ENCODE results near the gene EGR4. TPM values are rescaled to one million over a fixed set of nuclear protein-coding genes. Genes with fewer than 3 reads are reported as not detected.

EGR4 gene
- total and polyA plus RNA-seq, 8 donors, result 0.09 to 0.94 (median 0.18) TPM; not detected in 3

DNA sequence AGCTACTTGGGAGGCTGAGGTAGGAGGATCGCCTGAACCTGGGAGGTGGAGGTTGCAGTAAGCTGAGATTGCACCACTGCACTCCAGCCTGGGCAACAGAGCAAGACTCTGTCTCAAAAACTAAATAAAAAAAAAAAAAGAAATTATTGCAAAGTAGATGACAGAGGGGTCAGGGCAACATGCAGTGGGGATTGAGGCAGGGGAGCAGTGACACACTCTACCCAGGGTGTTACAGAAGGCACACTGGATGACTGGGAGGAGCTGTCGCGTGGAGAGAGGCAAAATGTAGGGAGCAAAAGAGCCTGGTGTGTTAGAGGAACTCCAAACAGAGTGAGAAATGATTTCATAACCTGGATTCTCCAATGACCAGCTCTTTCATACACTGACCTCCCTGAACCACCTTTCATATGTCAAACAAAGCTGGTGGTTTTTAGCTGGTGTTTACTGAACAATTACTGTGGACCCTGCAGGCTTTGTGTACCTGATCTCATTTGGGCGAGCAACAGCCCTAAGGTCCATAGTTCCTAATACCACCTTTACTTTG lies 31.2 kb downstream of the EGR4 start:
- H3K27me3 ChIP-seq, result no peaks in the 10 kb centered on the region
- WGBS, 2 donors, result 89 to 95% methylated on average over 4 of the region's 4 CpGs
- no peak overlapping the region for H3K4me3 ChIP-seq
- H3K4me1 ChIP-seq, result no peaks in the 10 kb centered on the region
- no peak overlapping the region for H3K27ac ChIP-seq
- no peaks in the 10 kb centered on the region for H3K36me3 ChIP-seq
- TF ChIP-seq, protein P1, sequence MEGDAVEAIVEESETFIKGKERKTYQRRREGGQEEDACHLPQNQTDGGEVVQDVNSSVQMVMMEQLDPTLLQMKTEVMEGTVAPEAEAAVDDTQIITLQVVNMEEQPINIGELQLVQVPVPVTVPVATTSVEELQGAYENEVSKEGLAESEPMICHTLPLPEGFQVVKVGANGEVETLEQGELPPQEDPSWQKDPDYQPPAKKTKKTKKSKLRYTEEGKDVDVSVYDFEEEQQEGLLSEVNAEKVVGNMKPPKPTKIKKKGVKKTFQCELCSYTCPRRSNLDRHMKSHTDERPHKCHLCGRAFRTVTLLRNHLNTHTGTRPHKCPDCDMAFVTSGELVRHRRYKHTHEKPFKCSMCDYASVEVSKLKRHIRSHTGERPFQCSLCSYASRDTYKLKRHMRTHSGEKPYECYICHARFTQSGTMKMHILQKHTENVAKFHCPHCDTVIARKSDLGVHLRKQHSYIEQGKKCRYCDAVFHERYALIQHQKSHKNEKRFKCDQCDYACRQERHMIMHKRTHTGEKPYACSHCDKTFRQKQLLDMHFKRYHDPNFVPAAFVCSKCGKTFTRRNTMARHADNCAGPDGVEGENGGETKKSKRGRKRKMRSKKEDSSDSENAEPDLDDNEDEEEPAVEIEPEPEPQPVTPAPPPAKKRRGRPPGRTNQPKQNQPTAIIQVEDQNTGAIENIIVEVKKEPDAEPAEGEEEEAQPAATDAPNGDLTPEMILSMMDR (IDR thresholded peaks at IDR 0.05), result no peak
- no peak for ATAC-seq
- DNase-seq, result no peak
- intact Hi-C loops (cut with DNase I), result no loop called here
- no peak for FAIRE-seq
- H3K9me3 ChIP-seq, result no peaks in the 10 kb centered on the region

DNA sequence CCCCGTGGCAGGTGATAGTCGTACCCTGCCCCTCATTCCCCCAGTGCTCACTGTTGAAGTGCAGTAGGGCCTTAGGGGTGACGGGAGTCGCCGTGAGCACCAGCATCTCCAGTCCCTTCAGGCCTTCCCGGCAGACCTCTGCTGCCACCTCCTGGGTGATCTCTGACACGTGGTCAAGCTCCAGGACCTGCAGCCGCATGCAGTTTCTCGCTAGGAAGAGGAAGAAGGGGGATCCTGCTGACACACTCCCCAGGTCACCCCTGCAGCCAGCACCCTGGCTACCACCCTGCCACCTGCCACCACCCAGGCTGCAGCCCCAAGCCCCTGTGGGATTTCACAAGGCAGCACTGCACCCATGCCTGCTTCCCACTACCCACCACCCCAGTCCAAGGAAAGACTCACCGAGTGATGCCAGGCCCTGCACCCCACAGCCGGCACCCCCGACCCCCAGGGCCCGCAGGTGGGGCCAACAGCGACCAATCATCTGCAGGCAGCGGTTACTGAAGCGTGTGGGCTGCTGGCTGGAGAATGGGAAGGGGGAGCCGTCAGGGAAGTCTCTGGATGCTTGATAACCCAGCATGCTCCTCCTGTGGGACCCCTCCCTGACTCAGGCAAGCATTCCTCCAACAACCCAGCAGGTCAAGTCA lies 32.9 kb downstream of the EGR4 start:
- H3K4me1 ChIP-seq, result no peaks in the 10 kb centered on the region
- TF ChIP-seq, protein P1 (IDR thresholded peaks at IDR 0.05), result peak in 2 of 4 donors; percentile 19 to 31
- H3K27me3 ChIP-seq, result no peaks in the 10 kb centered on the region
- H3K36me3 ChIP-seq, result no peaks in the 10 kb centered on the region
- H3K27ac ChIP-seq, result no peak overlapping the region
- ATAC-seq, result peak; percentile 49 to 91 (median 87)
- WGBS, 2 donors, result 34 to 36% methylated on average over 17 of the region's 17 CpGs
- peak in 4 of 6 donors; percentile 32 to 83 (median 59) for DNase-seq
- no peak overlapping the region for H3K4me3 ChIP-seq
- intact Hi-C loops (cut with DNase I), result no loop called here
- no peak for FAIRE-seq
- H3K9me3 ChIP-seq, result no peaks in the 10 kb centered on the region

DNA sequence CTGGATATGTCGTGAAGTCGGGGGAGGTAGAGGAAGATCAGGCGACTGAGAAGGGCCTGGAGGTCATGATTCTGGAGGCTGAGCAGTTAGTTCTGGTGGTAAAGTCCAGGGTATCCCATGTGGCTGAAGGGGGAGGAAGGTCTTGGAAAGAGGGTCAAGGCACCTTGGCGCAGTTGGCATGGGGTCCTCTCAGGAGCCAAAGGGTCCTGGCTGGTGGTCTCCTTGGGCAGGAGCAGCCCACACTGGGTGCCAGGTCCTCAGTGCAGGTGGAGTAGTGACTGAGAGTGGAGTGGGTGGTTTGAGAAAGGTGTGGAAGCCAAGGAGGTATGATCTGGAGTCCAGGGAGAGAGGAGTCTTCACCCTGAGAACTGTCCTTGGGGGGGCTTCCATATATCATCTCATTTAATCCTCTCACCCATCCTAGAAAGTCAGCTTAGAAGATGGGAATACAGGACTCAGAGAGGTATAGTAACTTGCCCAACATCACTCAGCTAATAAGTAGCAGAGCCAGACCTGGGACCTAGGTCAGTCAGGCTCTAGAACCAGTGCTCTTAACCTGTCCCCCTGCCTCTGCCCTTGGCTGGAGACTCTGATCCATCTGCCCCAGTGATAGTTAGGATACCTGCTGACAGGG lies 33.5 kb downstream of the EGR4 start:
- Histone ChIP-seq H3K4me1 (no peaks in the 10 kb centered on the region), H3K36me3 (no peaks in the 10 kb centered on the region), H3K27ac (no peak overlapping the region), H3K4me3 (no peak overlapping the region), H3K9me3 (no peaks in the 10 kb centered on the region), H3K27me3 (no peaks in the 10 kb centered on the region)
- DNase-seq, result no peak
- ATAC-seq, result no peak
- no peak for FAIRE-seq
- TF ChIP-seq, protein P1 (IDR thresholded peaks at IDR 0.05), result no peak
- intact Hi-C loops (cut with DNase I), result no loop called here
- WGBS, 2 donors, result 74 to 82% methylated on average over 4 of the region's 4 CpGs

DNA sequence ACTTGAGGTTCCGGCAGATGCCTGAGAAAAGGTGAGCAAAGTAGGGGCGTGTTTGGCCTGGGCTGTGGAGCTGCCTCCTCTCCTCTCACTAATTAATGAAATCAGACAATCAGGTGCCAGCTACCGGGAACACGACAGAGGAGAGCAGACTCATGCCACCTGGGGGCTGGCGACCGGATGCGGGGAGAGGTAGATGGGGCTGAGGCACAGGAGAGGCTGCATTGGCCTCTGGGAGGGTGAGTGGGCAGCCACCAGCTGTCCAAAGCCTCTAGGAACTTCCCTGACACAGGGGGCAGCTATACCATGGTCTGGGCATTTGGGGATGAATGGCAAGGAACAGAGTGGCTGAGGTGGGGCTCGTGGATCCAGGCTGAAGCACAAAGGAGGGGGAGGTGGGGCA lies 34.1 kb downstream of the EGR4 start:
- H3K9me3 ChIP-seq, result no peaks in the 10 kb centered on the region
- no peak for DNase-seq
- no peak overlapping the region for H3K4me3 ChIP-seq
- intact Hi-C loops (cut with DNase I), result no loop called here
- ATAC-seq, result no peak
- H3K4me1 ChIP-seq, result no peaks in the 10 kb centered on the region
- H3K36me3 ChIP-seq, result no peaks in the 10 kb centered on the region
- 90 to 92% methylated on average over 8 of the region's 8 CpGs for WGBS, 2 donors
- TF ChIP-seq, protein P1 (IDR thresholded peaks at IDR 0.05), result no peak
- no peak for FAIRE-seq
- no peak overlapping the region for H3K27ac ChIP-seq
- no peaks in the 10 kb centered on the region for H3K27me3 ChIP-seq

DNA sequence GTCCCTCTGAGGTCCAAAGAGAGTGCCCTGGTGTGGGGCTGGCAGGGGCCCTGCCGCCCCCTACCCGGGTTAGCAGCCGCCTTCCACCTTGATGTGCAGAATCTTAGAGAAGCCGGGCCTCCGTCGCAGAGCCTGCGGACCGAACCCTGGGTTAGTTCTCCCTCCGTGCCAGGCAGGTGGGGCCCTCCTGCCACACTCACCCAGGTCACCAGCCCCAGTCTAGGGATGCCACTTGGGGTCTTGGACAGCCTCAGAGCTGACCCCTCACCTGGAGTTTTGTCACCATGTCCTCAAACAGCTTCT lies 34.5 kb downstream of the EGR4 start:
- FAIRE-seq, result no peak
- TF ChIP-seq, protein P1 (IDR thresholded peaks at IDR 0.05), result no peak
- WGBS, 2 donors, result 90 to 95% methylated on average over 9 of the region's 9 CpGs
- no peak for ATAC-seq
- no peaks in the 10 kb centered on the region for H3K27me3 ChIP-seq
- peak in 1 of 6 donors; percentile 48 for DNase-seq
- intact Hi-C loops (cut with DNase I), result no loop called here
- no peaks in the 10 kb centered on the region for H3K9me3 ChIP-seq
- H3K4me3 ChIP-seq, result no peak overlapping the region
- H3K4me1 ChIP-seq, result no peaks in the 10 kb centered on the region
- H3K36me3 ChIP-seq, result no peaks in the 10 kb centered on the region
- H3K27ac ChIP-seq, result no peak overlapping the region

Data from pancreas (tissue), 10 donors.